ENCODE measurements around the gene S100A4. TPM values are rescaled to one million over a fixed set of nuclear protein-coding genes. Genes with fewer than 3 reads are reported as not detected.
"Not testable (repeated sequence)": the region's sequence is repeated elsewhere in the genome, so short reads cannot be mapped to it uniquely, and the experiment has no call there.

The S100A4 gene
- total RNA-seq, 1 experiment from 2014 or later, result 384 TPM

DNA sequence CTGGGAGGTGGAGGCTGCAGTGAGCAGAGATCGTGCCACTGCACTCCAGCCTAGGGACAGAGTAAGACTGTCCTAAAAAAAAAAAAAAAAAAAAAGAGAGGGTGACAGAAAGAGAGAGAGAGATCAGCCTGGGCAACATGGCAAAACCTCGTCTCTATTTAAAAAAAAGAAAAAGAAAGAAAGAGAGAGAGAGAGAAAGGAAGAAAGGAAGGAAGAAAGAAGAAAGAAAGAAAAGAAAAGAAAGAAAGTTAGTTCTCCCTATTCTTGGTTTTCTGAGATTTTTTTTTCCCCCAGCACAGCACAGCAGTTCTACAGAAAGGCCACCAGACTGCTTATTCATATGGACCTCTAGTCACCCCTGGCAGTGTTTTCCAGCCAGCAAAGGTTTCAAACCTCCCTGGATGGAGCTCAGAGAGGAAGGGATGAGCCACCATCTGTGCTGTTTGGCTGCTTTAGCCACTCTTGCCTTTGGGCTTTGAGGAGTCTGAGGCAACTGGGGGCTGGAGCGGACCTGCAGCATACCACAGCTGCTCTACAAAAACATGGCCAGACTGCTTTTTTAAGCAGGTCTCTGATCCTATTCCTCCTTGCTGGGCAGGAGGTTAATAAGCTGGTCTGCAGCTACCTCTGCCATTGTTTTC is 20.4 kb downstream of the S100A4 start:
- intact Hi-C loops (cut with micrococcal nuclease), result no loop called here
- Histone ChIP-seq H3K4me3 (replicated peaks in 1 of 2; ENCODE audit: low read depth in 1 of 2, low read length in 2 of 2) (no peak overlapping the region), H3K4me1 (ENCODE audit: control insufficient read depth in 1 of 2, insufficient read depth in 2 of 2, low read length in 2 of 2) (peaks cover 30 to 38% of the 10 kb centered on the region in 2 experiments), H3K36me3 (ENCODE audit: control insufficient read depth in 1 of 2, insufficient read depth in 2 of 2, low read length in 2 of 2) (no peaks in the 10 kb centered on the region), H3K27me3 (ENCODE audit: insufficient read depth, low read length) (no peaks in the 10 kb centered on the region), H3K79me2 (ENCODE audit: insufficient read depth, low read length) (no peaks in the 10 kb centered on the region), H3K4me2 (ENCODE audit: low read length) (peak overlapping the region; percentile 33; the same call in 1 of the 2 replicates), H3K9ac (ENCODE audit: low read length) (no peak overlapping the region), H3K9me2 (ENCODE audit: insufficient read depth) (no peaks in the 10 kb centered on the region), H3K9me3 (ENCODE audit: control insufficient read depth in 1 of 2, insufficient read depth in 1 of 2, low read depth in 1 of 2, low read length in 2 of 2) (no peaks in the 10 kb centered on the region), H2AFZ (ENCODE audit: low read depth, low read length, poor library complexity, severe bottlenecking) (no peak overlapping the region), H4K20me1 (ENCODE audit: insufficient read depth) (no peaks in the 10 kb centered on the region), H3K27ac (ENCODE audit: low read depth, low read length) (peak overlapping the region; percentile 38; the same call in 1 of the 2 replicates)
- ATAC-seq (no peak), DNase-seq (ENCODE audit: low read depth, low spot score) (no peak)
- ChIA-PET POLR2A (interaction anchor here (0.9 to 2.8 kb wide), 5 partner anchors 9 to 41 kb away, joined by 4 to 10 read pairs (median 5); partner anchors contain the start of gene S100A6), CTCF (interaction anchor here (0.7 to 1.7 kb wide), 6 partner anchors 8 to 47 kb away, joined by 3 to 7 read pairs (median 4); no protein-coding TSS in a partner anchor), RAD21 (ENCODE audit: low non-redundant PET in 1 of 2, low total read pairs in 2 of 2, uncharacterized antibody in 2 of 2, unreplicated experiment in 2 of 2) (interaction anchor here in 1 of 2 experiments (0.6 kb wide), 1 partner anchor 148 kb away, joined by 5 read pairs; no protein-coding TSS in a partner anchor)
- no TSS peak for BruUV-seq (replicated peaks)
- TF ChIP-seq EZH2 (IDR thresholded peaks at IDR 0.05), result no peak
- TF ChIP-seq CEBPB (IDR thresholded peaks at IDR 0.05; ENCODE audit: low read depth), result no peak
- no peak for TF ChIP-seq SIN3A (IDR thresholded peaks at IDR 0.05; ENCODE audit: low read depth)
- no peak for TF ChIP-seq CBX3 (IDR thresholded peaks at IDR 0.05; ENCODE audit: low read depth)

GRCh38 chr1:153522353-153523048 is 23.1 kb downstream of the S100A4 start:
- intact Hi-C loops (cut with micrococcal nuclease); H3K27ac ChIP-seq (ENCODE audit: low read depth, low read length); H3K9me3 ChIP-seq (ENCODE audit: control insufficient read depth in 1 of 2, insufficient read depth in 1 of 2, low read depth in 1 of 2, low read length in 2 of 2); H3K4me2 ChIP-seq (ENCODE audit: low read length); H3K9ac ChIP-seq (ENCODE audit: low read length); H3K27me3 ChIP-seq (ENCODE audit: insufficient read depth, low read length); ATAC-seq; H3K4me3 ChIP-seq (replicated peaks in 1 of 2; ENCODE audit: low read depth in 1 of 2, low read length in 2 of 2); H3K79me2 ChIP-seq (ENCODE audit: insufficient read depth, low read length); H4K20me1 ChIP-seq (ENCODE audit: insufficient read depth); DNase-seq (ENCODE audit: low read depth, low spot score); H3K36me3 ChIP-seq (ENCODE audit: control insufficient read depth in 1 of 2, insufficient read depth in 2 of 2, low read length in 2 of 2); H2AFZ ChIP-seq (ENCODE audit: low read depth, low read length, poor library complexity, severe bottlenecking); RAD21 ChIA-PET (ENCODE audit: low non-redundant PET in 1 of 2, low total read pairs in 2 of 2, uncharacterized antibody in 2 of 2, unreplicated experiment in 2 of 2); H3K9me2 ChIP-seq (ENCODE audit: insufficient read depth): not testable (repeated sequence)
- BruUV-seq (replicated peaks), result TSS peak; percentile 98
- ChIA-PET CTCF (interaction anchor here (1.2 kb wide), 1 partner anchor 11 kb away, joined by 4 read pairs; no protein-coding TSS in a partner anchor), POLR2A (interaction anchor here (1.2 to 4.8 kb wide), 4 partner anchors 11 to 50 kb away, joined by 3 to 51 read pairs (median 4); partner anchors contain the start of gene S100A6)
- peaks cover 31 to 43% of the 10 kb centered on the region in 2 experiments for H3K4me1 ChIP-seq (ENCODE audit: control insufficient read depth in 1 of 2, insufficient read depth in 2 of 2, low read length in 2 of 2)
- peak; percentile 81 for TF ChIP-seq POLR2A (IDR thresholded peaks at IDR 0.05; ENCODE audit: borderline replicate concordance, extremely low read depth, insufficient read depth, insufficient read length)

- ATAC-seq; H3K27ac ChIP-seq (ENCODE audit: low read depth, low read length); H3K9me3 ChIP-seq (ENCODE audit: control insufficient read depth in 1 of 2, insufficient read depth in 1 of 2, low read depth in 1 of 2, low read length in 2 of 2); intact Hi-C loops (cut with micrococcal nuclease); H4K20me1 ChIP-seq (ENCODE audit: insufficient read depth); H3K4me3 ChIP-seq (replicated peaks in 1 of 2; ENCODE audit: low read depth in 1 of 2, low read length in 2 of 2); DNase-seq (ENCODE audit: low read depth, low spot score); H3K79me2 ChIP-seq (ENCODE audit: insufficient read depth, low read length); H3K36me3 ChIP-seq (ENCODE audit: control insufficient read depth in 1 of 2, insufficient read depth in 2 of 2, low read length in 2 of 2); H2AFZ ChIP-seq (ENCODE audit: low read depth, low read length, poor library complexity, severe bottlenecking); RAD21 ChIA-PET (ENCODE audit: low non-redundant PET in 1 of 2, low total read pairs in 2 of 2, uncharacterized antibody in 2 of 2, unreplicated experiment in 2 of 2); H3K9me2 ChIP-seq (ENCODE audit: insufficient read depth); BruUV-seq (replicated peaks); H3K9ac ChIP-seq (ENCODE audit: low read length); H3K4me2 ChIP-seq (ENCODE audit: low read length); H3K27me3 ChIP-seq (ENCODE audit: insufficient read depth, low read length): not testable (repeated sequence)
- peaks cover 30 to 36% of the 10 kb centered on the region in 2 experiments for H3K4me1 ChIP-seq (ENCODE audit: control insufficient read depth in 1 of 2, insufficient read depth in 2 of 2, low read length in 2 of 2)
- CTCF ChIA-PET, result interaction anchor here (2.7 kb wide), 1 partner anchor 11 kb away, joined by 20 read pairs; no protein-coding TSS in a partner anchor
- POLR2A ChIA-PET, result interaction anchor here (1.2 to 4.8 kb wide), 6 partner anchors 12 to 51 kb away, joined by 3 to 51 read pairs (median 5); partner anchors contain the start of gene S100A6
These were observed 23.8 kb downstream of the S100A4 start for GRCh38 chr1:153521808-153522207.
